ENCODE measurements around the gene CNIH3.

- TF ChIP-seq CTCF (IDR thresholded peaks at IDR 0.05) = no peak
- TF ChIP-seq EZH2 (IDR thresholded peaks at IDR 0.05) = no peak
Observed at GRCh38 chr1:224786533-224787250, 170.6 kb downstream of the CNIH3 start.
